Vagina (tissue), 2 donors: ENCODE data around the gene ADARB2. TPM values are rescaled to one million over a fixed set of nuclear protein-coding genes. Genes with fewer than 3 reads are reported as not detected.

Experiments used
- DNase-seq, 2 donors: peaks; one replicate each; pipeline ENCODE4 v3.0.0-alpha.2; 2017; ENCODE audit errors: extremely low spot score in 2 of 2
- H3K27ac ChIP-seq: fragments of 200-600 bp; sonication (generic); one replicate; pipeline ENCODE4 v1.5.1; 2019
- H3K27me3 ChIP-seq: fragments of 200-600 bp; sonication (generic); one replicate; pipeline ENCODE4 v1.5.1; 2019
- H3K36me3 ChIP-seq, 2 donors: fragments of 200-600 bp; sonication (generic); one replicate each; pipeline ENCODE4 v1.5.1; 2017 to 2019
- H3K4me1 ChIP-seq: fragments of 200-600 bp; sonication (generic); one replicate; pipeline ENCODE4 v1.5.1; 2019
- H3K4me3 ChIP-seq, 2 donors: fragments of 200-600 bp; sonication (generic); 1 replicate in 1 of 2; 2 replicates in 1 of 2; pipeline ENCODE4 v1.5.1; 2016 to 2019
- H3K9me3 ChIP-seq: fragments of 200-600 bp; sonication (generic); one replicate; pipeline ENCODE4 v1.5.1; 2019
- POLR2A ChIP-seq, 2 donors: fragments of 450-650 bp; IDR thresholded peaks; one replicate each; pipeline ENCODE4 v1.6.1; 2017; ENCODE audit warnings: antibody characterized with exemption in 2 of 2, mild to moderate bottlenecking in 2 of 2, moderate library complexity in 2 of 2
- POLR2AphosphoS5 ChIP-seq, 2 donors: sonication (generic); formaldehyde crosslinking; IDR thresholded peaks; one replicate each; pipeline ENCODE4 v1.9.0; 2017; ENCODE audit warnings: antibody characterized with exemption in 2 of 2, mild to moderate bottlenecking in 2 of 2, low read depth in 1 of 2; ENCODE audit not compliant: insufficient read depth in 1 of 2
- intact Hi-C: fragments of 100-400 bp; cut with DNase I; formaldehyde crosslinking; loops from one replicate; pipeline ENCODE4 v1.15.1; 2023
- total RNA-seq: library from RNA; depleted of rRNA; stranded (reverse); fragments of >200 nt; gene quantifications from one replicate; pipeline ENCODE4 v1.2.3, GENCODE V29; 2016
- TF ChIP-seq, protein P1 (sequence below), 3 experiments: fragments of 450-650 bp in 2 of 3; fragments of 200-600 bp in 1 of 3; sonication (generic) in 1 of 3; IDR thresholded peaks; one replicate each; pipeline ENCODE4 v1.5.1; 2017 to 2019; ENCODE audit warnings: antibody characterized with exemption in 3 of 3, mild to moderate bottlenecking in 2 of 3, moderate library complexity in 2 of 3

The ADARB2 gene
- total RNA-seq, 1 donor from 2014 or later: 3.4 TPM

DNA sequence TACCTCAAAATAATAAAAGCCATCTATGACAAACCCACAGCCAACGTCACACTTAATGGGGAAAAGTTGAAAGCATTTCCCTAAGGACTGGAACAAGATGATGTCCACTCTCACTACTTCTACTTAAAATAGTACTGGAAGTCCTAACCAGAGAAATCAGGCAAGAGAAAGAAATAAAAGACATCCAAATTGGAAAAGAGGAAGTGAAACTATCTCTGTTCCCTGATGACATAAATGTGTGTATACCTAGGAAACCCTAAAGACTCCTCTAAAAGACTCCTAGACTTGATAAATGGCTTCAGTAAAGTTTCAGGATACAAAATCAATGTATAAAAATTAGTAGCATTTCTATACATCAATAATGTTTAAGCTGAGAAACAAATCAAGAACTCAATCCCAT, 367.0 kb downstream of the ADARB2 start:
- no peaks in the 10 kb centered on the region for H3K27me3 ChIP-seq
- peaks cover 5% of the 10 kb centered on the region for H3K4me1 ChIP-seq
- DNase-seq: no peak
- no peaks in the 10 kb centered on the region for H3K9me3 ChIP-seq
- intact Hi-C loops: no loop called here
- no peaks in the 10 kb centered on the region for H3K36me3 ChIP-seq
- TF ChIP-seq, protein P1, sequence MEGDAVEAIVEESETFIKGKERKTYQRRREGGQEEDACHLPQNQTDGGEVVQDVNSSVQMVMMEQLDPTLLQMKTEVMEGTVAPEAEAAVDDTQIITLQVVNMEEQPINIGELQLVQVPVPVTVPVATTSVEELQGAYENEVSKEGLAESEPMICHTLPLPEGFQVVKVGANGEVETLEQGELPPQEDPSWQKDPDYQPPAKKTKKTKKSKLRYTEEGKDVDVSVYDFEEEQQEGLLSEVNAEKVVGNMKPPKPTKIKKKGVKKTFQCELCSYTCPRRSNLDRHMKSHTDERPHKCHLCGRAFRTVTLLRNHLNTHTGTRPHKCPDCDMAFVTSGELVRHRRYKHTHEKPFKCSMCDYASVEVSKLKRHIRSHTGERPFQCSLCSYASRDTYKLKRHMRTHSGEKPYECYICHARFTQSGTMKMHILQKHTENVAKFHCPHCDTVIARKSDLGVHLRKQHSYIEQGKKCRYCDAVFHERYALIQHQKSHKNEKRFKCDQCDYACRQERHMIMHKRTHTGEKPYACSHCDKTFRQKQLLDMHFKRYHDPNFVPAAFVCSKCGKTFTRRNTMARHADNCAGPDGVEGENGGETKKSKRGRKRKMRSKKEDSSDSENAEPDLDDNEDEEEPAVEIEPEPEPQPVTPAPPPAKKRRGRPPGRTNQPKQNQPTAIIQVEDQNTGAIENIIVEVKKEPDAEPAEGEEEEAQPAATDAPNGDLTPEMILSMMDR (IDR thresholded peaks at IDR 0.05): no peak
- TF ChIP-seq POLR2AphosphoS5 (IDR thresholded peaks at IDR 0.05; ENCODE audit: insufficient read depth in 1 of 2, low read depth in 1 of 2) (no peak), POLR2A (IDR thresholded peaks at IDR 0.05) (no peak)
- H3K4me3 ChIP-seq: no peak overlapping the region
- H3K27ac ChIP-seq: no peak overlapping the region

DNA sequence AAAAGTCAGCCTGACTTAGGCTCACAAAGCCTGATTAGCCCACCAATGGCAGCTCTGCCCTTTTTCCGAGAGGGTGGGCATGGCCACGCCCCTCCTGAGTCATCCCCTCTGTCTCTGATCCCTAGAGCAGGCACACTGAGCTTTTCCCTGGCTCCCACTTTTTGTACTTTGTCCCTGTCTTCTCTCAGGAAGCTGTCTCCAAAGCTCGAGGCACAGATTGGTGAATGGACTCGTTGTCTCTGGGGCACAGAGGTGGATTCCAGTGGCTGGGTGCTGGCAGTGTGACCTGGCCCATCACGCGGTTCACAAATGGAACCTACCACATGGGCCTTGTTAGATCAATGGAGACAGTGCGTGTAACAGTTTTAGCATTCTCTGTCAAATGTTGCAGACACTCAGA, 367.7 kb downstream of the ADARB2 start:
- H3K9me3 ChIP-seq: no peaks in the 10 kb centered on the region
- DNase-seq: peak; percentile 34 to 52
- intact Hi-C loops: no loop called here

DNA sequence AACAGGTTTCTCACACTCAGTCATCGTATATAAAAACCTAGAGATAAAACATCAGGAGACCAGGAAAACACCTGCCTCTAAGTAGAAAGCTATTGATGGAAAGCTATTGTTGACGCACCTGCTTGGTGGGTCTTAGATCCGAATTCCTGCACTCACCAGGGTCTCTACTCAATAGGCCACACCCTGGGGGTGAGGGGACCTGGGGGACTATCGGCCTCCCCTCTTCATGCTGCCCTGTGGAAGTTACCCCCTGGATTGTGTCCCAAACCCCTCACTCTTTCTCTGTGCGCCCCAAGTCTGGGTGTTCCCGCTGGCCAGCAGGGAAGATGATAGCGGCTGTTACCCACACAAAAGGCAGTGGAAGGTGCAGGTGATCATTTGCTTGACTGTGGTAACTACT, 368.1 kb downstream of the ADARB2 start:
- no peaks in the 10 kb centered on the region for H3K9me3 ChIP-seq
- DNase-seq: peak; percentile 46 to 70
- no peak for TF ChIP-seq POLR2A (IDR thresholded peaks at IDR 0.05)
- TF ChIP-seq, protein P1 (IDR thresholded peaks at IDR 0.05): no peak
- H3K4me1 ChIP-seq: peaks cover 5% of the 10 kb centered on the region
- H3K27me3 ChIP-seq: no peaks in the 10 kb centered on the region
- no peak overlapping the region for H3K4me3 ChIP-seq
- H3K36me3 ChIP-seq: no peaks in the 10 kb centered on the region
- intact Hi-C loops: no loop called here
- no peak overlapping the region for H3K27ac ChIP-seq

More for the DNA sequence above, 367.7 kb downstream of the ADARB2 start:
- Histone ChIP-seq H3K4me3 (no peak overlapping the region), H3K27me3 (no peaks in the 10 kb centered on the region), H3K4me1 (peaks cover 5% of the 10 kb centered on the region), H3K27ac (no peak overlapping the region), H3K36me3 (no peaks in the 10 kb centered on the region)
- TF ChIP-seq, protein P1 (IDR thresholded peaks at IDR 0.05): no peak
- TF ChIP-seq POLR2A (IDR thresholded peaks at IDR 0.05) (no peak), POLR2AphosphoS5 (IDR thresholded peaks at IDR 0.05; ENCODE audit: insufficient read depth in 1 of 2, low read depth in 1 of 2) (no peak)

DNA sequence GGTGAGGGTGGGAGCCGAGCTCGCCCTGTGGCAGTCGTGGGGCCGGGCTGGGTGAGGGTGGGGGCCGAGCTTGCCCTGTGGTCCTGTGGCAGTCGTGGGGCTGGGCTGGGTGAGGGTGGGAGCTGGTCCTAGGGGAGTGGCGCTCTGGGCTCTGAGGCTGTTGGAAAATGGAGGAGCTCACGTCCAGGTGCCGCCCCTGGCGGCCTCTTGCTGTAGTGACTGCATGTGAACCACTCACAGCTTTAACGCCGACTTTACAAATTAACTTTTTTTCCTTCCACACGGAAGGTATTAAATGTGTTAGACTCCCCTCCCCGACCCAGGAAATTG, 368.5 kb downstream of the ADARB2 start:
- no peak for TF ChIP-seq POLR2AphosphoS5 (IDR thresholded peaks at IDR 0.05; ENCODE audit: insufficient read depth in 1 of 2, low read depth in 1 of 2)
- TF ChIP-seq, protein P1 (IDR thresholded peaks at IDR 0.05): peak in 1 of 3 experiments; percentile 16
- peak; percentile 84 to 95 for DNase-seq

DNA sequence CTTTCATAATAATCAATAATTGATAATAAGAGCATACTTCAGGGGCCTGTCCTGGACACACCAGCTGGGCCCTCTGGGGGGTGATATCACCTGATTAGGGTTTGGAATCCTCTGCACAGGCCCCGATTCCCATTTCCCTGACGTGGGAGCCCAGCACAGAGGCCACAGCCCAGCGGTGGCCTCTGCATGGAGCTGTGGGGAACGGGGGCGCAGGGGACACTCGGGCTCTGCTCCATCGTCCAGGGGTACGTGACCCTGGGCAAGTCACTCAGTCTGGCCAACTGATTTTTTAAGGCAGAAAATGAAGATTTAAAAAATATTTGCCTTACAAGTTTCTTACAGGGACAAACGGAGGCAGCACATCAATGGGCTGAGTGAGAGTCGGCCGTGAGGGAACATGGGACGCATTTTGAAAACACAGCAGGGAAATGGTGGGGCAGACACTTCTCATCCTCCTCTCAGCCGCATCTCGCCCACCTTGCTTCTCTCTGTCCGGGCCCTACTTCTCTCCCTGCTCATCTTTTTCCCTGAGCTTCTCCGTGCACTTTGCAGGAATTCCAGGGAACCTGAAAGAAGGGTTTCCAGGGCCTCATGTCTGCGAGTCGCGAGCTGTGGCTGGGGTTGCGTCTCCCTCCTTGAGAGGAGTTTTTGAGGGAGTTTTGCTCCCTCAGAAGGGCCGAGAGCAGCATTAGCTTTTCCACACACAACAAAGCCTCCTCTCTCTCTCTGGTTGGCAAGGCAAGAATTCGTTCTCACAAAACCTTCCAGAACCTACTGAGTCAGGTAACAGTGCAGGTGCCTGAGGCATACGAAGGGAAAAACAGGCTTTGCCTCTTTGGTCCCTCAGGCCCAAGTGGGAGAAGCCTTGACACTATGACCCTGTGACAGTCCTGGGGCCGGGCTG, 369.1 kb downstream of the ADARB2 start:
- intact Hi-C loops: no loop called here
- Histone ChIP-seq H3K27ac (no peak overlapping the region), H3K4me3 (no peak overlapping the region), H3K27me3 (no peaks in the 10 kb centered on the region), H3K9me3 (no peaks in the 10 kb centered on the region), H3K36me3 (no peaks in the 10 kb centered on the region), H3K4me1 (peaks cover 5% of the 10 kb centered on the region)
- peak; percentile 22 to 74 for DNase-seq
- TF ChIP-seq, protein P1 (IDR thresholded peaks at IDR 0.05): no peak
- TF ChIP-seq POLR2A (IDR thresholded peaks at IDR 0.05): no peak
- TF ChIP-seq POLR2AphosphoS5 (IDR thresholded peaks at IDR 0.05; ENCODE audit: insufficient read depth in 1 of 2, low read depth in 1 of 2): no peak

More for the DNA sequence above, 368.5 kb downstream of the ADARB2 start:
- peaks cover 5% of the 10 kb centered on the region for H3K4me1 ChIP-seq
- no peak overlapping the region for H3K27ac ChIP-seq
- intact Hi-C loops: no loop called here
- H3K27me3 ChIP-seq: no peaks in the 10 kb centered on the region
- H3K4me3 ChIP-seq: no peak overlapping the region
- no peaks in the 10 kb centered on the region for H3K9me3 ChIP-seq
- no peaks in the 10 kb centered on the region for H3K36me3 ChIP-seq
